Measurements from ENCODE around the gene GAGE12C. TPM values are rescaled to one million over a fixed set of nuclear protein-coding genes. Genes with fewer than 3 reads are reported as not detected.

The GAGE12C gene
- not detected in 2 replicates for total RNA-seq

GRCh38 chrX:49531877-49532276 is at the start of gene GAGE12C:
GAGE12C (plus strand) TSS chrX:49532177; CDS start chrX:49533332, 1,155 bp downstream.

GRCh38 chrX:49541433-49541832 is 9.5 kb downstream of the GAGE12C start, which contains the start of gene GAGE12D:
GAGE12D (plus strand) TSS chrX:49541733; CDS start chrX:49542888, 1,155 bp downstream.

GRCh38 chrX:49550989-49551388 is 19.0 kb downstream of the GAGE12C start, which contains the start of gene GAGE12E:
GAGE12E (plus strand) TSS chrX:49551289; CDS start chrX:49552444, 1,155 bp downstream.

GRCh38 chrX:49560542-49560941 is 28.6 kb downstream of the GAGE12C start, which contains the start of gene GAGE12F:
GAGE12F (plus strand) TSS chrX:49560842; CDS start chrX:49561997, 1,155 bp downstream.

GRCh38 chrX:49570100-49570499 is 38.1 kb downstream of the GAGE12C start, which contains the start of gene GAGE12G:
GAGE12G (plus strand) TSS chrX:49570400; CDS start chrX:49571555, 1,155 bp downstream.

GRCh38 chrX:49579649-49580048 is 47.7 kb downstream of the GAGE12C start, which contains the start of gene GAGE12H:
GAGE12H (plus strand) TSS chrX:49579949; CDS start chrX:49581104, 1,155 bp downstream.

Small RNAs within 50 kb of the gene (small RNA-seq; reads per million reads assigned to genes)
- gene GAGE12B: not detected

Other genes with a start within 250 kb of the GAGE12C start
- not detected in 2 replicates for gene GAGE10, start 228.5 kb upstream of the GAGE12C start, total RNA-seq
- not detected in 2 replicates for gene GAGE12J, start 210.1 kb upstream of the GAGE12C start, total RNA-seq
- not detected in 2 replicates for gene GAGE13, start 200.6 kb upstream of the GAGE12C start, total RNA-seq
- gene GAGE12D, start 9.6 kb downstream of the GAGE12C start, total RNA-seq: not detected in 2 replicates
- not detected in 2 replicates for gene GAGE12E, start 19.1 kb downstream of the GAGE12C start, total RNA-seq
- not detected in 2 replicates for gene GAGE12F, start 28.7 kb downstream of the GAGE12C start, total RNA-seq
- gene GAGE12G, start 38.2 kb downstream of the GAGE12C start, total RNA-seq: not detected in 2 replicates
- not detected in 2 replicates for gene GAGE12H, start 47.8 kb downstream of the GAGE12C start, total RNA-seq
- not detected in 2 replicates for gene GAGE2A, start 57.3 kb downstream of the GAGE12C start, total RNA-seq
- gene GAGE1, start 66.8 kb downstream of the GAGE12C start, total RNA-seq: not detected in 2 replicates
- not detected in 2 replicates for gene PAGE1, start 163.8 kb downstream of the GAGE12C start, total RNA-seq